ENCODE data around the gene YIPF7. TPM values are rescaled to one million over a fixed set of nuclear protein-coding genes. Genes with fewer than 3 reads are reported as not detected.
A peak's percentile ranks its signal among the peaks of the same experiment; 100 is the strongest.

The YIPF7 gene
- total and polyA plus RNA-seq, 7 donors: 3.2 to 27.9 (median 8.2) TPM

DNA sequence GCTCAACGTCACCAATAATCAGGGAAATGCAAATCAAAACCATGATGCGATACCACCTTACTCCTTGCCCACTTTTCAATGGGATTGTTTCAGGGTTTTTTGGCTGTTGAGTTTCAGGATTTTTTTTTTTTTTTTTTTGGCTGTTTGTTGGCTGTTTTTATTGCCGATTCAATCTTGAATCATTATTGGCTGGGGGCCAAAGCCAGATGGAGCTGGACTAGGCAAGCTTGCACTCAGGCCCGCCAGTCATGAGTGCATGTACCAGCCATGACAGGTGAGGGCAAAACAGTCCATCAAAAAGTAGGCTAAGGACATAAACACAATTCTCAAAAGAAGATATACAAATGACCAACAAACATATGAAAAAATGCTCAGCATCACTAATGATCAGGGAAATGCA is 13.3 kb downstream of the YIPF7 start:
- intact Hi-C loops (cut with DNase I): no loop called here
- ATAC-seq (no peak), DNase-seq (no peak)
- Histone ChIP-seq H3K36me3 (ENCODE audit: insufficient read depth in 1 of 2, low read depth in 1 of 2) (peaks cover 0 to 33% of the 10 kb centered on the region in 2 donors), H3K27ac (no peak overlapping the region), H3K4me1 (no peaks in the 10 kb centered on the region), H3K9me3 (peaks cover 4% of the 10 kb centered on the region), H3K4me3 (no peak overlapping the region), H3K27me3 (ENCODE audit: insufficient read depth in 3 of 3, low read length in 2 of 3) (no peaks in the 10 kb centered on the region)
- 67 to 75% (median 72%) methylated on average over 4 of the region's 4 CpGs for WGBS, 3 donors
- TF ChIP-seq, protein P1, sequence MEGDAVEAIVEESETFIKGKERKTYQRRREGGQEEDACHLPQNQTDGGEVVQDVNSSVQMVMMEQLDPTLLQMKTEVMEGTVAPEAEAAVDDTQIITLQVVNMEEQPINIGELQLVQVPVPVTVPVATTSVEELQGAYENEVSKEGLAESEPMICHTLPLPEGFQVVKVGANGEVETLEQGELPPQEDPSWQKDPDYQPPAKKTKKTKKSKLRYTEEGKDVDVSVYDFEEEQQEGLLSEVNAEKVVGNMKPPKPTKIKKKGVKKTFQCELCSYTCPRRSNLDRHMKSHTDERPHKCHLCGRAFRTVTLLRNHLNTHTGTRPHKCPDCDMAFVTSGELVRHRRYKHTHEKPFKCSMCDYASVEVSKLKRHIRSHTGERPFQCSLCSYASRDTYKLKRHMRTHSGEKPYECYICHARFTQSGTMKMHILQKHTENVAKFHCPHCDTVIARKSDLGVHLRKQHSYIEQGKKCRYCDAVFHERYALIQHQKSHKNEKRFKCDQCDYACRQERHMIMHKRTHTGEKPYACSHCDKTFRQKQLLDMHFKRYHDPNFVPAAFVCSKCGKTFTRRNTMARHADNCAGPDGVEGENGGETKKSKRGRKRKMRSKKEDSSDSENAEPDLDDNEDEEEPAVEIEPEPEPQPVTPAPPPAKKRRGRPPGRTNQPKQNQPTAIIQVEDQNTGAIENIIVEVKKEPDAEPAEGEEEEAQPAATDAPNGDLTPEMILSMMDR (IDR thresholded peaks at IDR 0.05): no peak

DNA sequence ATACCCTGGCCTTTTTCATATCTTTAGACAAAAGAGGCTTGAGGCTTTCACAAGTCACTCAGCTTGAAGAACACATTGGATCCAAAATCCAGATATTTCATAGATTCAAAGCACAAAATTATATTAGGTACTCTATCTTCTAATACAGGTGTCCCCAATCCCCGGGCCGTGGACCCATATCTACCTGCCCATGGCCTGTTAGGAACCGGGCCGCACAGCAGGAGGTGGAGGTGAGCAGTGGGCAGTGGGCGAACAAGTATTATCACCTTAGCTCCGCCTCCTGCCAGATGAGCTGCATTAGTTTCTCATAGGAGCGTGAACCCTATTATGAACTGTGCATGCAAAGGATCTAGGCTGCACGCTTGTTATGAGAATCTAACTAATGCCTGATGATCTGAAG is 18.7 kb downstream of the YIPF7 start:
- no peak overlapping the region for H3K27ac ChIP-seq
- no peaks in the 10 kb centered on the region for H3K9me3 ChIP-seq
- DNase-seq: no peak
- WGBS, 3 donors: 87 to 89% (median 88%) methylated on average over 8 of the region's 8 CpGs
- ATAC-seq: no peak
- peaks cover 0 to 33% of the 10 kb centered on the region in 2 donors for H3K36me3 ChIP-seq (ENCODE audit: insufficient read depth in 1 of 2, low read depth in 1 of 2)
- H3K4me3 ChIP-seq: no peak overlapping the region
- no peaks in the 10 kb centered on the region for H3K4me1 ChIP-seq
- no peaks in the 10 kb centered on the region for H3K27me3 ChIP-seq (ENCODE audit: insufficient read depth in 3 of 3, low read length in 2 of 3)
- intact Hi-C loops (cut with DNase I): loop anchor here in 1 of 2 donors (5.0 kb wide), 1 partner anchor 185 kb away; the partner anchor contains the start of gene KCTD8
- TF ChIP-seq, protein P1 (IDR thresholded peaks at IDR 0.05): no peak

GRCh38 chr4:44632089-44632488 is 19.3 kb downstream of the YIPF7 start:
- Histone ChIP-seq H3K4me1 (no peaks in the 10 kb centered on the region), H3K9me3 (no peaks in the 10 kb centered on the region), H3K27me3 (ENCODE audit: insufficient read depth in 3 of 3, low read length in 2 of 3) (no peaks in the 10 kb centered on the region), H3K4me3 (no peak overlapping the region), H3K27ac (no peak overlapping the region), H3K36me3 (ENCODE audit: insufficient read depth in 1 of 2, low read depth in 1 of 2) (peaks cover 0 to 38% of the 10 kb centered on the region in 2 donors)
- DNase-seq: no peak
- TF ChIP-seq, protein P1 (IDR thresholded peaks at IDR 0.05): peak; percentile 10
- ATAC-seq: no peak
- intact Hi-C loops (cut with DNase I): loop anchor here in 1 of 2 donors (5.0 kb wide), 1 partner anchor 185 kb away; the partner anchor contains the start of gene KCTD8
- WGBS, 3 donors: 68 to 76% (median 69%) methylated on average over 4 of the region's 4 CpGs

DNA sequence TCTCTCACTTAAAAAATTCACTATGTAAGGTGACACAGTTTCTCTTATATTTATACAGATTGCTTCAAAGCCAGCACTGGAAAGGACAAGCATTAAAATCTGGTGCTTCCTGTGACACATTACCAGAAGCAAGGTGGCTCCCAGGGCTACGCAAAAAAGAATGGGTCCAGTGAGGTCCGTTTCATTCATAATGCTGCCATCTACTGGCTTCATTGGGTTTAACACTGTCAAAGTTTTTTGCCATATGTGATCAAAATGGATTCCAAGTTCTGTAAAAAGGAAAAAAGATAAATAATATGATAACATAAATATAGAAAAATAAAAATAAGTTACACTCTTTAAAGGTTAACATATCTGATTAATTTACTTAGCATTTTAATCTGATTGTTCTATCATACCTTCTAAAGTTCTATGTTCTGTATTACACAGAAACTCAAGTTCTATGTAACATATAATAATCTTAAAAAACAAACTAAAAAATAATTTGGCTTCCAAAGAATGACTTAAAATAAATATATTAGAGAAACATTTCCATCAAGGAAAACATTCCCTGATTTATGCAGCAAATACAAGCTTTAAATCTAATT is 22.1 kb downstream of the YIPF7 start:
- intact Hi-C loops (cut with DNase I): loop anchor here in 1 of 2 donors (10.0 kb wide), 1 partner anchor 1495 kb away; no protein-coding TSS in a partner anchor
- Histone ChIP-seq H3K27me3 (ENCODE audit: insufficient read depth in 3 of 3, low read length in 2 of 3) (no peaks in the 10 kb centered on the region), H3K4me3 (no peak overlapping the region), H3K9me3 (no peaks in the 10 kb centered on the region), H3K36me3 (ENCODE audit: insufficient read depth in 1 of 2, low read depth in 1 of 2) (peaks cover 0 to 45% of the 10 kb centered on the region in 2 donors), H3K4me1 (no peaks in the 10 kb centered on the region), H3K27ac (no peak overlapping the region)
- TF ChIP-seq, protein P1 (IDR thresholded peaks at IDR 0.05): peak; percentile 72
- ATAC-seq: peak; percentile 68 to 91 (median 84)
- no peak for DNase-seq
- 1 to 7% (median 2%) methylated on average over 2 of the region's 2 CpGs for WGBS, 3 donors

All from psoas muscle (tissue), 8 donors.